CD4-positive, alpha-beta T cell (primary cell): ENCODE data around the gene HEATR5A. TPM values are rescaled to one million over a fixed set of nuclear protein-coding genes. Genes with fewer than 3 reads are reported as not detected.

Source experiments
- ATAC-seq: fragments of 200-7000 bp; cut with Tn5 transposase; one replicate; pipeline ENCODE4 v1.10.0; 2022; ENCODE audit warnings: mild to moderate bottlenecking; ENCODE audit not compliant: poor library complexity
- CTCF ChIA-PET: fragments of 350-600 bp; sonication (Branson Sonifier 250); formaldehyde crosslinking; loops from one replicate; lab custom pipeline; 2021; ENCODE audit warnings: antibody characterized with exemption, inconsistent platforms; lab: Charles Lee
- POLR2A ChIA-PET: fragments of 350-600 bp; sonication (Branson Sonifier 250); formaldehyde crosslinking; loops from one replicate; lab custom pipeline; 2021; ENCODE audit warnings: antibody characterized with exemption, inconsistent platforms; lab: Charles Lee
- DNase-seq, 14 experiments: peaks; one replicate each; pipeline ENCODE4 v3.0.0-alpha.2; 2013 to 2020; ENCODE audit warnings: mixed read lengths in 2 of 14
- H3K27ac ChIP-seq, 2 donors: one replicate each; pipeline versions ENCODE4 v1.5.1 to v1.7.0; 2013; ENCODE audit warnings: low read length in 2 of 2, low read depth in 1 of 2, mild to moderate bottlenecking in 1 of 2
- H3K27me3 ChIP-seq, 2 experiments: 1 replicate in 1 of 2; 2 replicates in 1 of 2; pipeline versions ENCODE4 v1.6.1 to v1.7.0; 2013; ENCODE audit warnings: low read length in 2 of 2, control low read depth in 1 of 2, mild to moderate bottlenecking in 1 of 2, moderate library complexity in 1 of 2; ENCODE audit not compliant: insufficient read depth in 2 of 2, control insufficient read depth in 1 of 2
- H3K36me3 ChIP-seq: one replicate; pipeline ENCODE4 v1.6.1; 2013; ENCODE audit warnings: low read length, control low read depth; ENCODE audit not compliant: insufficient read depth
- H3K4me1 ChIP-seq: one replicate; pipeline ENCODE4 v1.6.1; 2013; ENCODE audit warnings: low read length, control low read depth; ENCODE audit not compliant: insufficient read depth
- H3K4me3 ChIP-seq: one replicate; pipeline ENCODE4 v1.5.1; 2013; ENCODE audit warnings: mild to moderate bottlenecking, low read length, moderate library complexity
- H3K9me3 ChIP-seq, 2 experiments: 1 replicate in 1 of 2; 2 replicates in 1 of 2; pipeline versions ENCODE4 v1.6.1 to v1.7.0; 2013; ENCODE audit warnings: low read length in 2 of 2, mild to moderate bottlenecking in 2 of 2, control low read depth in 1 of 2, moderate library complexity in 1 of 2; ENCODE audit not compliant: control insufficient read depth in 1 of 2, insufficient read depth in 1 of 2
- H3K27ac Mint-ChIP-seq: one replicate; pipeline ENCODE4 v1.8.0; 2020; ENCODE audit warnings: mixed read lengths
- H3K27me3 Mint-ChIP-seq: one replicate; pipeline ENCODE4 v1.8.0; 2021; ENCODE audit warnings: mixed read lengths
- H3K36me3 Mint-ChIP-seq: one replicate; pipeline ENCODE4 v1.8.0; 2021; ENCODE audit warnings: low read depth, mixed read lengths
- H3K4me1 Mint-ChIP-seq: one replicate; pipeline ENCODE4 v1.8.0; 2021; ENCODE audit warnings: low read depth, mixed read lengths
- H3K4me3 Mint-ChIP-seq: one replicate; pipeline ENCODE4 v1.8.0; 2020; ENCODE audit warnings: mild to moderate bottlenecking, mixed read lengths
- H3K9me3 Mint-ChIP-seq: one replicate; pipeline ENCODE4 v1.8.0; 2020; ENCODE audit warnings: mixed read lengths
- intact Hi-C, 2 experiments: fragments of 100-400 bp; cut with DNase I in 1 of 2; cut with micrococcal nuclease in 1 of 2; formaldehyde crosslinking; loops; one replicate each; pipeline versions ENCODE4 v1.15.1 to v1.9.0; 2023 to 2025; cut with DNase I, micrococcal nuclease
- total RNA-seq, 174 experiments: library from RNA in 2 of 174; stranded (reverse) in 2 of 174; gene quantifications; one replicate each; pipeline ENCODE4 v1.2.3 and lab custom pipeline; 2021 to 2026
- TF ChIP-seq, protein P1 (sequence below): fragments of 200-600 bp; IDR thresholded peaks from one replicate; pipeline ENCODE4 v1.8.0; 2022; ENCODE audit warnings: antibody characterized with exemption, mild to moderate bottlenecking

Gene HEATR5A
- total RNA-seq, 2 experiments from 2014 or later = 5.2 to 5.5 TPM

GRCh38 chr14:31294746-31295405 lies 125.5 kb downstream of the HEATR5A start:
- no peak for DNase-seq
- ChIA-PET CTCF (no interaction called here), POLR2A (no interaction called here)
- Mint-ChIP-seq H3K4me1 (no peaks in the 10 kb centered on the region), H3K27ac (no peak overlapping the region), H3K36me3 (peaks cover 10% of the 10 kb centered on the region), H3K27me3 (no peaks in the 10 kb centered on the region), H3K9me3 (no peaks in the 10 kb centered on the region), H3K4me3 (no peak overlapping the region)
- H3K4me1 ChIP-seq = no peaks in the 10 kb centered on the region
- no peak overlapping the region for H3K4me3 ChIP-seq
- H3K27me3 ChIP-seq = no peaks in the 10 kb centered on the region
- intact Hi-C loops = loop anchor here in 1 of 2 experiments (5.0 kb wide), 1 partner anchor 88 kb away; the partner anchor contains the start of gene HECTD1
- H3K27ac ChIP-seq = no peak overlapping the region
- ATAC-seq = no peak
- TF ChIP-seq, protein P1, sequence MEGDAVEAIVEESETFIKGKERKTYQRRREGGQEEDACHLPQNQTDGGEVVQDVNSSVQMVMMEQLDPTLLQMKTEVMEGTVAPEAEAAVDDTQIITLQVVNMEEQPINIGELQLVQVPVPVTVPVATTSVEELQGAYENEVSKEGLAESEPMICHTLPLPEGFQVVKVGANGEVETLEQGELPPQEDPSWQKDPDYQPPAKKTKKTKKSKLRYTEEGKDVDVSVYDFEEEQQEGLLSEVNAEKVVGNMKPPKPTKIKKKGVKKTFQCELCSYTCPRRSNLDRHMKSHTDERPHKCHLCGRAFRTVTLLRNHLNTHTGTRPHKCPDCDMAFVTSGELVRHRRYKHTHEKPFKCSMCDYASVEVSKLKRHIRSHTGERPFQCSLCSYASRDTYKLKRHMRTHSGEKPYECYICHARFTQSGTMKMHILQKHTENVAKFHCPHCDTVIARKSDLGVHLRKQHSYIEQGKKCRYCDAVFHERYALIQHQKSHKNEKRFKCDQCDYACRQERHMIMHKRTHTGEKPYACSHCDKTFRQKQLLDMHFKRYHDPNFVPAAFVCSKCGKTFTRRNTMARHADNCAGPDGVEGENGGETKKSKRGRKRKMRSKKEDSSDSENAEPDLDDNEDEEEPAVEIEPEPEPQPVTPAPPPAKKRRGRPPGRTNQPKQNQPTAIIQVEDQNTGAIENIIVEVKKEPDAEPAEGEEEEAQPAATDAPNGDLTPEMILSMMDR = no peak
- H3K9me3 ChIP-seq = no peaks in the 10 kb centered on the region
- no peaks in the 10 kb centered on the region for H3K36me3 ChIP-seq

DNA sequence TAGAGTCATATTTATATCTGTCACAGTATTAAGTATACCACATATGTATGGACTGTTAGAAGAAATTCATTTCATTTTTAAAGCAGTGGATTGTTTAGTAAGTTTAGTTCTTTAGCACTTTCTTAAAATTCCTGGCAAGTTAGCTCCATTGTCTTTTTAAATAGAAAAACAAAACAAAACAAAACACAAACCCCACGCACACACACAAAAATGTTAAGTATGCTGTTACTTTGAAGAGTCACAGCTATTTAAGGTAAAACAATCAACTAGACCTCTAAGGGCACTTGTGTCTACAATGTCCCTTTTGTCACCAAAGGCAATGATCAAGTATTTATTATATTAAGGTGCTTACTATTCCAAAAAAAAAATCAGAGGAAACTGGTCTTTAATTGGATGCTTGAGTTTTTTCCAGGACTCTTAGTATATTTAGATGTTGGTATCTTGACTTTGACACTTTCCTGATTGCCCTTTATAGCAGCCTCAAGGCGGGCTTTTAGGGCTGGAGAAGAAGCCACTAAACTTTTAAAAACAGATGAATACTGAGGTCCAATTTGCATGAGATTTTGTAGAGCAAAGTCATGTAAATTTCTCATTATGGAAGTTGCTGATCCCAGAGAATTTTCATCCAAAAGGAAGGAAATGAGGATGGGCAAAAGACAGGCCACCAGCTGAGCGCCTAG lies 127.3 kb downstream of the HEATR5A start:
- ChIA-PET CTCF (no interaction called here), POLR2A (no interaction called here)
- no peaks in the 10 kb centered on the region for H3K36me3 ChIP-seq
- H3K4me1 ChIP-seq = no peaks in the 10 kb centered on the region
- Mint-ChIP-seq H3K4me3 (no peak overlapping the region), H3K27ac (no peak overlapping the region), H3K4me1 (no peaks in the 10 kb centered on the region), H3K9me3 (no peaks in the 10 kb centered on the region), H3K27me3 (no peaks in the 10 kb centered on the region), H3K36me3 (peaks cover 10% of the 10 kb centered on the region)
- no peaks in the 10 kb centered on the region for H3K27me3 ChIP-seq
- H3K27ac ChIP-seq = no peak overlapping the region
- ATAC-seq (no peak), DNase-seq (no peak)
- intact Hi-C loops = loop anchor here in 1 of 2 experiments (5.0 kb wide), 1 partner anchor 86 kb away; the partner anchor contains the start of gene HECTD1
- no peaks in the 10 kb centered on the region for H3K9me3 ChIP-seq
- TF ChIP-seq, protein P1 = no peak
- H3K4me3 ChIP-seq = no peak overlapping the region

DNA sequence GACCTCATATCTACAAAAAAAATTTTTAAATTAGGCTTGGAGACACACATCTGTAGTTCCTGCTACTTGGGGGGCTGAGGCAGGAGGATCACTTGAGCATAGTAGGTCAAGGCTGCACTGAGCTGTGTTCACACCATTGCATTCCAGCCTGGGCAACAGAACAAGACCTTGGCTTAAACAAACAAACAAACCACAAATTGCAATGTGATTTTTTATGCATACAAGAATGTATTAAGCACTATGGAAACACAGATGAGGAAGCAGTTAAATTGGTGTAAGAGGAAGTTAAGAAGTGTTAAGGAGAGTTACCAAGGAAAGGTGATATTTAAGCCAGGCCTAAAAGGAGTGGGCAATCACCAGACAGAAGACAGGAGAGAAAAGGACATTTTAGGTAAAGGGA lies 129.1 kb downstream of the HEATR5A start:
- DNase-seq = no peak
- no peak overlapping the region for H3K4me3 Mint-ChIP-seq
- ChIA-PET POLR2A (no interaction called here), CTCF (no interaction called here)
- no peak for ATAC-seq
- H3K36me3 ChIP-seq = no peaks in the 10 kb centered on the region
- no peaks in the 10 kb centered on the region for H3K27me3 Mint-ChIP-seq
- no peak overlapping the region for H3K27ac Mint-ChIP-seq
- no peaks in the 10 kb centered on the region for H3K9me3 Mint-ChIP-seq
- peaks cover 10% of the 10 kb centered on the region for H3K36me3 Mint-ChIP-seq
- no peaks in the 10 kb centered on the region for H3K4me1 Mint-ChIP-seq
- H3K4me3 ChIP-seq = no peak overlapping the region
- intact Hi-C loops = loop anchor here in 1 of 2 experiments (5.0 kb wide), 1 partner anchor 84 kb away; the partner anchor contains the start of gene HECTD1
- TF ChIP-seq, protein P1 = no peak
- no peak overlapping the region for H3K27ac ChIP-seq
- H3K27me3 ChIP-seq = no peaks in the 10 kb centered on the region
- H3K4me1 ChIP-seq = no peaks in the 10 kb centered on the region
- no peaks in the 10 kb centered on the region for H3K9me3 ChIP-seq
